ENCODE data around the gene PDE4B.

PDE4B gene

DNA sequence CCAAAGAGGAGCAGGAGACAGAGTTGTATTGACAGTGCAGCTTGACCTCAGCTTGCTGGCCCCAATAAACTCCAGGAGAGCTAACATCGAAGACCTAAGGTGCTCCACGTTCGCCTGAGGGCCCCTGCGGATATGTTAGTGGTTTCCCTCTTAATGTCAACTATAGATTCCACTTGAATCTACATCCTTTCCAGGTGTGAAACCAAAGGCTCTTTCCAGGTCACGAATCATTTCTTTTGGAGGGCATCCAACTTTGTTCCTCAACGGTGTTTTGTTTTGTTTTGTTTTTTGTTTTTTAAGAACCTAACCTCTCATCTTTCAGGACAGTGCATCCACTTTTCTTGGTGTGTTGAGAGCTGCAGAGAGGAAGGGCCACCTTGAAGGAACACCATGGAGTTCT is 473.7 kb downstream of the PDE4B start:
- no peak for DNase-seq (ENCODE audit: low spot score)
- TF ChIP-seq, protein P1, sequence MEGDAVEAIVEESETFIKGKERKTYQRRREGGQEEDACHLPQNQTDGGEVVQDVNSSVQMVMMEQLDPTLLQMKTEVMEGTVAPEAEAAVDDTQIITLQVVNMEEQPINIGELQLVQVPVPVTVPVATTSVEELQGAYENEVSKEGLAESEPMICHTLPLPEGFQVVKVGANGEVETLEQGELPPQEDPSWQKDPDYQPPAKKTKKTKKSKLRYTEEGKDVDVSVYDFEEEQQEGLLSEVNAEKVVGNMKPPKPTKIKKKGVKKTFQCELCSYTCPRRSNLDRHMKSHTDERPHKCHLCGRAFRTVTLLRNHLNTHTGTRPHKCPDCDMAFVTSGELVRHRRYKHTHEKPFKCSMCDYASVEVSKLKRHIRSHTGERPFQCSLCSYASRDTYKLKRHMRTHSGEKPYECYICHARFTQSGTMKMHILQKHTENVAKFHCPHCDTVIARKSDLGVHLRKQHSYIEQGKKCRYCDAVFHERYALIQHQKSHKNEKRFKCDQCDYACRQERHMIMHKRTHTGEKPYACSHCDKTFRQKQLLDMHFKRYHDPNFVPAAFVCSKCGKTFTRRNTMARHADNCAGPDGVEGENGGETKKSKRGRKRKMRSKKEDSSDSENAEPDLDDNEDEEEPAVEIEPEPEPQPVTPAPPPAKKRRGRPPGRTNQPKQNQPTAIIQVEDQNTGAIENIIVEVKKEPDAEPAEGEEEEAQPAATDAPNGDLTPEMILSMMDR (IDR thresholded peaks at IDR 0.05; ENCODE audit: extremely low read depth, missing control alignments), result no peak

DNA sequence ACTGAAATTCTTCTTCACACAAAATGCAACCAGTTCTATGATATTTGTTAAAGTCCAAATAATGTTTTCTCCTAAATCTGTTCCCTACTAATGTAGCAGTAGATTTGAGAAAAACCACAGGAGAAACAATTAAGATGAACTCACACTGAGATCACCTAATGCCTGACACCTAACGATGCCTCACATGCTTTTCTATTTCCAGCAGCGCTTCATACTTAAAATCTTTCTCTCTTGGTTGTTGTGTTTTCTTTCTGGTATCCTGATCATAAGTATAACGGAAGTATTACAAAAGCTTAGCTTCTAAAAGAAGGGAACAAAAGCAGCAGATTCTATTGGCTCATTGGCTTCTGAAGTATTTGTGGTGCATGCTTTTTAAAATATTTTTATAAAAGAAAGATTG is 474.1 kb downstream of the PDE4B start:
- no peak for DNase-seq (ENCODE audit: low spot score)
- TF ChIP-seq, protein P1 (IDR thresholded peaks at IDR 0.05; ENCODE audit: extremely low read depth, missing control alignments), result no peak

DNA sequence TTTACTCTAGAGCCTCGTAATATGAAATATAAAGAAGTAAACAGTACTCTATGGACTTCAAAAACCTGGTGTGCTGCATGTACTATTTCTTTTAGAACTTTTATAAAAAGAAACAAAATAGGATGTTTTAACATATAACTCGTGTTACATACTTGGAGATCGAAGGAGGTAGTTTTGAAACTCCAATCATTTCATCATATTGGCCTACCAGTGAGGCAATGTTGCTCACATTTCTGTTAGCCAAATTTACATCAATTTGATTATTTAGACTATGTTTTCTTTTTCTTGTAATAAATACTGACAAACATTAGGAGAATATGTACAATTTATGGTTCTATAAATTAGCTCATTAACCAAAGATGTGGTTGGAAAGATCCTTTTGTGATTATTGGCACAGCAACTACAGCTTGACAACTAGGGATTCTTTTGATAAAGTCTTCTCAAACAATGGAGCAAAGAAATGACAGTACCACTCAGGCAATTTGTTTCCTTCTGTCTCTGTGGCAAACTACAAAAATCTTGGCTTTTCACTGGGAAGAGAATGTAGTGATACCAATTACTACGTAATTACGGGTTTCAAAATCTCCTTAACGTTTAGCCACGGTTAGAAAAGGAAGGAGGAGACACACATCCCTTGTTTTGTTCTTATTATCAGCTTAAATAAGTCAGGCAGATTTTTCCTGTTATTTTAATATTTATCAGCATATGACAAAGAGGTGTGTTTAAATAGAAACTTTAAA is 474.7 kb downstream of the PDE4B start:
- DNase-seq (ENCODE audit: low spot score), result no peak
- TF ChIP-seq, protein P1 (IDR thresholded peaks at IDR 0.05; ENCODE audit: extremely low read depth, missing control alignments), result no peak

DNA sequence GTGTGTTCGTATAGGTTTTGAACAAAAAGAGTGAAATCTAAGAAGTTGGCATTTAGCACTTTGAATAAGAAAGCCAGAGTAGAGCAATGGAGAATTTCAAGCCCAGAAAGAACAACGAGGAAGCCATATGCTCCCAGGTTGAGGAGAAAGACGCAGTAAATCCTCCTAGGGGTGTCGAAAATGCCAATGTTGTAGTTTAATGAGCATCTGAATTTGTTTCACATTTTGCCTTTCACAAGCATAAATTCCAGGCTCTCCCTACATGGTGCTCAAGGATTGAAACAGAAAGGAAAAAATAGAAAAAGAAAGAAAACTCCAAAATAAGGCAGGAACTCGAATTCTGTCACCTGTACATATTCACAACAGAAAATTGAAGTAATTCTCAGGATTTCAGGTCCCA is 476.5 kb downstream of the PDE4B start:
- TF ChIP-seq, protein P1 (IDR thresholded peaks at IDR 0.05; ENCODE audit: extremely low read depth, missing control alignments), result no peak
- no peak for DNase-seq (ENCODE audit: low spot score)

DNA sequence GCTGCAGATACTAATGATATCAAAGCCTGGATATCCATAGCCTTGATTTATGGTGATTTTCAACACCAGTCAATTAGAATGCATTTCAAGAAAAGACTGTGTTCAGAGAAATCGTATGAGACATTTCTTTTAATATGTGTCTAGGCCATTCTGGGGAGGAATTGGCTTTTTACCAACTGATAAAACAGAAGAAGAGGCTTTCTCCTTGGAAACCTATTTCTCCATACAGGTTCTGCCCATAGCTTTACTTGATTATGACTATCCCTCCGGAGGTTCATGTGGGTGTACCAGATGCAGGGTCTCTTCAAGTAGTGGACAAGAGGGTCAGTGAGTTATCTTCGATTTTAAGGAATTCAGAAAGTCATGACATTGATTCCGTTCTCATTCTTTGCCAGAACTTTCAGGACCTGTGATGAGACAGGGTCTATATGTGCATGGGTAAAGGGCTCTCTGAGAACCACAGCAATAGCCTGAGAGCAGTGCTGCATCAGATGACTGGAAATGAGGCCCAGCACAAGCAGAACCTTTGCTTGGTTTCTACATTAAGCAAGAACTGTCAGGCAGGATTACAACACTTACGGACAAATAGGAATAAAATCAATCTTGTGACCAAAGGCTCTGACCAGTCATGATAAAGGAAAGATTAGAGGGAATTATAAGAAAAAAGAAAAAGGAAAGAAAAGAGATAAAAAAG is 477.6 kb downstream of the PDE4B start:
- TF ChIP-seq, protein P1 (IDR thresholded peaks at IDR 0.05; ENCODE audit: extremely low read depth, missing control alignments), result no peak
- no peak for DNase-seq (ENCODE audit: low spot score)

DNA sequence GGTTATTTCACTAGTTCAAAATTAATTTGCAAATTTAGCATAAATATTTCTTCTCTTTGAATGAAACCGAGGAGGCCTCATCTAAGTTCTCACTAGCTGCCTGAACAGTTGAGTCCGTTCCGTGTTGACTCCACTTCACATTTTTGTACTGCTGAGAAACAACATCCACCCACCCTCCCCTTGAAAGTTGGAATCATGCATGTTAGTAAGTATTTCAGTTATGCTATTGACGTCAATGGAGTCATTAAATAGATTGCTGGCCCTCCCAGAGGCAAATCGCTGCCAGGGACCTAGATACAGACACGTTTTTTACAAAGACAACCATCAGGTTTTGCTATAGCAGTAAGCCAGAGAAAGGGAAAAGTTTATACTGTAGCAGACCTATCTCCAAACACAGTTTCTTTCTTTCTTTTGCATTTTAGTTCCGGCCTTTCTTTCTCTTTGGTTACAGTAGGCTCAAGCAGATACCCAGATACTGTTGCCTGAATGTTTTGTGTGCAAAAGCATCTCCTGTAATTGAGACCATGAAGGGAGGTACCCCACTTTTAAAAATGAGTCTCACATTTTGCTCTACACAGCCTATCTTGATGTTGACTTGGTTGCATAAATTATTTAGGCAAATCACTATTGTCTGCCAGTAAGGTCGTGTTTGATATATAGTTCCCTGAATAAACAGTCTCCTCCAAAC is 478.7 kb downstream of the PDE4B start:
- TF ChIP-seq, protein P1 (IDR thresholded peaks at IDR 0.05; ENCODE audit: extremely low read depth, missing control alignments), result no peak
- peak; percentile 16 for DNase-seq (ENCODE audit: low spot score)

DNA sequence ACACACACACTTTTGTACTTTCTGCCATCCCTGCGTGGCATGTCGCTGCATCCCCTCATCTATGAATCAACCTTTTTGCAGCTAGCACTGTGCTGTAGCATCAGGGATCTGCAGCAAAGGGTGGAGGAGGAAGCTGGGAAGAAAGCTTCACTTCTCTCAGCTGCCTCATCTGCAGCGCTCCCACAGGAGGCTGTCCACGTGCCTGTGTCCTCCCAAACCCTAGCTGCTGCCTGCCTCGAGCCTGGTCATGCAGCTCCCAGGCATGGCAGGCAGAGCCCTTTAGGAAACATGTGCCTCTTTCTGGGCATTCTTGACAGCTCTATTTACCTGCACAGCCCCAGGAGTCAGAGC is 479.2 kb downstream of the PDE4B start:
- no peak for DNase-seq (ENCODE audit: low spot score)
- TF ChIP-seq, protein P1 (IDR thresholded peaks at IDR 0.05; ENCODE audit: extremely low read depth, missing control alignments), result no peak

Data from GM20000 (cell line).